Fibroblast of villous mesenchyme (primary cell): ENCODE data around the gene PTPN2. TPM values are rescaled to one million over a fixed set of nuclear protein-coding genes. Genes with fewer than 3 reads are reported as not detected.
"Not testable (repeated sequence)": the region's sequence is repeated elsewhere in the genome, so short reads cannot be mapped to it uniquely, and the experiment has no call there.

Experiments
- DNase-seq: peaks from one replicate; pipeline ENCODE4 v3.0.0-alpha.2; 2010; ENCODE audit warnings: low read depth
- H3K4me3 ChIP-seq: 2 replicates; pipeline ENCODE4 v1.5.1; 2011; ENCODE audit warnings: low read depth, mild to moderate bottlenecking, low read length
- total RNA-seq: library from RNA; depleted of rRNA; stranded (reverse); fragments of >200 nt; gene quantifications from 2 replicates; pipeline ENCODE4 v1.2.3, GENCODE V29; 2012
- TF ChIP-seq, protein P1 (sequence below): IDR thresholded peaks from 2 replicates; pipeline ENCODE4 v1.5.1; 2012; ENCODE audit warnings: low read depth, mild to moderate bottlenecking, low read length; ENCODE audit not compliant: insufficient read depth

The PTPN2 gene
- total RNA-seq, 1 donor = 31.1 TPM

DNA sequence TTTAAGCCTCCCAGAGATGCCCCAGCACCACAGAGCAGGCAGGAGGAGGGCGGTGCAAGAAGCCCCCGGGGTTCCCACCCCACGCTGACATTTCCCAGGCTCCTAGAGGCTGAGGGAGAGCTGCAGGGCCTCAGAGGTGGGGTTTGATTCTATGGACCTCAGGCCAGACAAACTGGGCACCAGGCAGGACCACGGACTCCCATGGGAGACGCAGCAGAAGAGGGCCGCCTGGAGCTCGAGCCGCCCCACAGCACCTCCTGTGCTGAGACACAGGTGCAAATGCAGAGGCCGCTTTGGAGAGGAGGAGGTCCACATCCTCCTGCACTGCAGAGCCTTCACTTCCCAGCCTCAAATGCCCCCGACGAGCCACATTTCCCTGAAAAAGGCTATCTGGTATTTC lies 118.5 kb downstream of the PTPN2 start:
- DNase-seq = no peak
- no peak overlapping the region for H3K4me3 ChIP-seq
- TF ChIP-seq, protein P1, sequence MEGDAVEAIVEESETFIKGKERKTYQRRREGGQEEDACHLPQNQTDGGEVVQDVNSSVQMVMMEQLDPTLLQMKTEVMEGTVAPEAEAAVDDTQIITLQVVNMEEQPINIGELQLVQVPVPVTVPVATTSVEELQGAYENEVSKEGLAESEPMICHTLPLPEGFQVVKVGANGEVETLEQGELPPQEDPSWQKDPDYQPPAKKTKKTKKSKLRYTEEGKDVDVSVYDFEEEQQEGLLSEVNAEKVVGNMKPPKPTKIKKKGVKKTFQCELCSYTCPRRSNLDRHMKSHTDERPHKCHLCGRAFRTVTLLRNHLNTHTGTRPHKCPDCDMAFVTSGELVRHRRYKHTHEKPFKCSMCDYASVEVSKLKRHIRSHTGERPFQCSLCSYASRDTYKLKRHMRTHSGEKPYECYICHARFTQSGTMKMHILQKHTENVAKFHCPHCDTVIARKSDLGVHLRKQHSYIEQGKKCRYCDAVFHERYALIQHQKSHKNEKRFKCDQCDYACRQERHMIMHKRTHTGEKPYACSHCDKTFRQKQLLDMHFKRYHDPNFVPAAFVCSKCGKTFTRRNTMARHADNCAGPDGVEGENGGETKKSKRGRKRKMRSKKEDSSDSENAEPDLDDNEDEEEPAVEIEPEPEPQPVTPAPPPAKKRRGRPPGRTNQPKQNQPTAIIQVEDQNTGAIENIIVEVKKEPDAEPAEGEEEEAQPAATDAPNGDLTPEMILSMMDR = no peak

DNA sequence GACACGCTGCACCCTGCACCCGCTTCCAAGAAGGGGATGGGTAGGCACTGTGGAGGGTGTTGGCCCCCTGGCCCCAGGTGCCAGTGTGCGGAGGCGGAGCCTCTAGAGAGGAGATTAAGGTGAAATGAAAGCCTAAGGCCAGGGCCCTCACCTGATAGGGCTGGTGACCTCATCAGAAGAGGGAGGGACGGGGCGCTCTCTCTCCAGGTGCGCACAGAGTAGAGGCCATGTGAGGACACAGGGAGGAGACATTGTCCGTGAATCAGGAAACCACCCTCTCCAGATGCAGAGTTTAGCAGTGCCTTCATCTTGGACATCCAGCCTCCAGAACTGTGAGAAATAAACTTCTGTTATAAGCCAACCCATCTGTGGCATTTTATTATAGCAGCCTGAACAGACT lies 118.9 kb downstream of the PTPN2 start:
- TF ChIP-seq, protein P1 = no peak
- DNase-seq = no peak
- H3K4me3 ChIP-seq = no peak overlapping the region

DNA sequence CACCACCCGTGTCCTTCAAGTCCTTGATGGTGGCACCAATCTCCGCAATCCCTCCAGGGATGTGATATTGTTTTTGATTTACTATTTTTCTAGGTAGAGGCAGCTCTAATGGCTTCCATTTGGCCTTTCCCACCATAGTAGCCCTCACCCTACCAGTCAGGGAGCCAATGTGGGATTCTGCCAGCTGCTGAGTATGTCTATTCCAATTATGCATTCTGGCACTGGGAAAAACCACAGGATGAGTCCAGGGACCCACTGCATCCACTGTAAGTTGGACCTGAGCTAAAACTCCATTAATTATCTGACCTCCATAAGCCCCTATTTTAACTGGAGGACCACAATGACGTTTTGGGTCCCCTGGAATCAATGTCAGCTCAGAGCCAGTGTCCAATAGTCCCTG lies 125.5 kb downstream of the PTPN2 start:
- DNase-seq, H3K4me3 ChIP-seq: not testable (repeated sequence)

DNA sequence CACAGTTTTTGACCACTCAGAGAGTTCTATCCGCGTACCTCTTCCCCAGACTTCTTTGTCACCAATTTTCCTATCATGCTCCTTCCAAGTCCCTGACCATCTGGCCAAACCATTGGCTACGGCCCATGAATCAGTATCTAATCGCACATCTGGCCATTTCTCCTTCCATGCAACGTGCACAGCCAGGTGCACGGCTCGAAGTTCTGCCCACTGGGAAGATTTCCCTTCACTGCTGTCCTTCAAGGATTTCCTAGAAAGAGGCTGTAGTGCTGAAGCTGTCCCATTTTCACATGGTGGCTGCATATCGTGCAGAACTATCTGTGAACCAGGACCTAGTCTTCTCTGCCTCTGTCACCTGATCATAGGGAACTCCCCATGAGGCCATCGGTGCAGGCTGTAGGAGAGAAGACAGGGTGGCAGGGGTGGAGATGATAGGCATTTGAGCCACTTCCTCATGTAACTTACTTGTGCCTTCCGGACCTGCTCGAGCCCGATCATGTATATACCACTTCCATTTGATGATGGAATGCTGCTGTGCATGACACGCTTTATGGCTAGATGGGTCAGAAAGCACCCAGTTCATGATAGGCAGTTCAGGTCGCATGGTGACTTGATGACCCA lies 127.3 kb downstream of the PTPN2 start:
- H3K4me3 ChIP-seq, DNase-seq: not testable (repeated sequence)

DNA sequence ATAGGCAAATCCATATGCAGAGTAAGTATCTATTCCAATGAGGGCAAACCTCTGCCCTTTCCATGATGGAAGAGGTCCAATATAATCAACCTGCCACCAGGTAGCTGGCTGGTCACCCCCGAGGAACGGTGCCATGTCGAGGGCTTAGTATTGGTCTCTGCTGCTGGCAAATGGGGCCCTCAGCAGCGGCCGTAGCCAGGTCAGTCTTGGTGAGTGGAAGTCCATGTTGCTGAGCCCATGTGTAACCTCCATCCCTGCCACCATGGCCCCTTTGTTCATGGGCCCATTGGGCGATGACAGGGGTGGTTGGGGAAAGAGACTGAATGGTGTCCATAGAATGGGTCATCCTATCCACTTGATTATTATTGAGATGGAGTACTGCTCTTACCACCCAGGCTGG lies 128.4 kb downstream of the PTPN2 start:
- not testable (repeated sequence) for DNase-seq, H3K4me3 ChIP-seq

DNA sequence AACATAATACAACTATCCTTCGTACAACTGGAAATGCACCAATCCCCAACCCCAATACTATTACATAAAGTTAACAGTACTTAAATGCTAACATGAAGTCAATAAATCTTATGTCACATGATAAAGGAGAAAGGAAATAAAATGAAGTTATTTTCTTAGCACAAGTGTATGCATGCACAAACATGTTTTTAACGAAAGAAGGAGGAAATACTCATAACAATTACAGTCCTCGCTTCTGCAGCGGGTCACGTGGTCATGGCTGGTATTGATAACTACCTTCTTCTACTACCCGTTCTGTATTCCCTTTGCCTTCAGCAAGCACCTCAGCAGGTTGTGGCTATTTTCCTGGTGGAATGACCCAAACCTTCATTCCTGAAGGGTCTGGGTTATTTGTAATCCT lies 129.5 kb downstream of the PTPN2 start:
- no peak overlapping the region for H3K4me3 ChIP-seq
- TF ChIP-seq, protein P1 = no peak
- no peak for DNase-seq

DNA sequence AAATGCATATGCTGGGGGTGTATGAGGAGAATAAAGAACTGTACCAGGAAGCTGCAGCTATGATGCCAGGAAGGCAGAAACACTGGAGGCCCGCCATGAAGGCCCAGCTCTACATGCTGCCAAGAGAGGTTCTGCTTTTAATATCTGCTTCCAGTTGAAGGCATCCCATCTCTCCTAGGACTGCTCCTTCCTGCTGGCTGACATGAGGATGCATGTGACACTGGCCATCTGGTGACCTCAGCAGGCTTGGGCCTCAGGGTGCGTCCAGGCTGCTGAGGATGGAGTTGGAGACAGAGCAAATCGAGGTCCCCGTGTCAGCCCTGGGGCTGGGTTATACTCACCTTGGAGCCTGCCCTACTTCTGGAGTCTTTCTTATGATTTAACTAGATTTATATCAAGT lies 132.1 kb downstream of the PTPN2 start:
- no peak overlapping the region for H3K4me3 ChIP-seq
- DNase-seq = no peak
- TF ChIP-seq, protein P1 = no peak

DNA sequence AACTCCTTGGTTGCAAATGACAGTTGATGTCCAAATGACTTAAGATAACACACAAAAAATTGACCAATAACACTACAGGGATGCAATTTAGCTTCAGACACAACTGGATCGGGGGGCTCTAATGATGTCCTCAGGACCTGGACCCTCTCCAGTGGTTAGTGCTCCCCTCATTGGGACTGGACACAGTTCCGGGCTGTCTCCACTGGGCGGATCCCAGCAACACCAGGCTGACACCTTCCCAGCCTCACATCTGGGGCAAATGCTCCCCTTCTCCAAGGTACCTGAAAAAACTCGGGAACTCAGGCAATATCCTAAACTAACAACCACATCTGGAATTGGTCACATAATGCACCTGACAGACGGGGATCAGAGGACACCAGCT lies 132.5 kb downstream of the PTPN2 start:
- TF ChIP-seq, protein P1 = no peak
- DNase-seq = no peak
- H3K4me3 ChIP-seq = no peak overlapping the region
